ENCODE results near the gene MRPL2. TPM values are rescaled to one million over a fixed set of nuclear protein-coding genes. Genes with fewer than 3 reads are reported as not detected.

MRPL2 gene
- total RNA-seq, 4 donors from 2014 or later, result 17.3 to 35.4 (median 21.2) TPM

- WGBS, 2 donors (ENCODE audit: low coverage in 1 of 2), result 30 to 32% methylated on average over 9 of the region's 9 CpGs
- H3K4me3 ChIP-seq, result peak overlapping the region; percentile 40 to 46
These were observed 34.4 kb upstream of the MRPL2 start for GRCh38 chr6:43093436-43094289.

GRCh38 chr6:43092635-43093034, 33.4 kb upstream of the MRPL2 start:
- peaks cover 0 to 22% (median 0%) of the 10 kb centered on the region in 3 donors for H3K4me1 ChIP-seq
- H3K36me3 ChIP-seq, result no peaks in the 10 kb centered on the region
- no peak for TF ChIP-seq EP300 (IDR thresholded peaks at IDR 0.05)
- no peak for TF ChIP-seq CTCF (IDR thresholded peaks at IDR 0.05)
- TF ChIP-seq POLR2A (IDR thresholded peaks at IDR 0.05), result no peak
- TF ChIP-seq POLR2AphosphoS5 (IDR thresholded peaks at IDR 0.05), result no peak
- no peak overlapping the region for H3K27ac ChIP-seq
- H3K27me3 ChIP-seq, result no peaks in the 10 kb centered on the region
- ATAC-seq, result no peak
- no peaks in the 10 kb centered on the region for H3K9me3 ChIP-seq
- H3K4me3 ChIP-seq, result no peak overlapping the region

More at GRCh38 chr6:43093436-43094289, 34.4 kb upstream of the MRPL2 start:
- TF ChIP-seq POLR2A (IDR thresholded peaks at IDR 0.05) (no peak), CTCF (IDR thresholded peaks at IDR 0.05) (peak in 1 of 4 experiments; percentile 14), EP300 (IDR thresholded peaks at IDR 0.05) (no peak), POLR2AphosphoS5 (IDR thresholded peaks at IDR 0.05) (no peak)
- H3K4me1 ChIP-seq, result peaks cover 0 to 22% (median 0%) of the 10 kb centered on the region in 3 donors
- H3K27me3 ChIP-seq, result peaks cover 8% of the 10 kb centered on the region
- peak; percentile 92 for ATAC-seq
- H3K36me3 ChIP-seq, result no peaks in the 10 kb centered on the region
- no peaks in the 10 kb centered on the region for H3K9me3 ChIP-seq
- H3K27ac ChIP-seq, result peak overlapping the region; percentile 20 to 75 (median 70)

GRCh38 chr6:43091436-43091991, 32.3 kb upstream of the MRPL2 start:
- Histone ChIP-seq H3K27me3 (no peaks in the 10 kb centered on the region), H3K4me1 (peaks cover 0 to 19% (median 0%) of the 10 kb centered on the region in 3 donors), H3K27ac (no peak overlapping the region), H3K36me3 (no peaks in the 10 kb centered on the region), H3K9me3 (no peaks in the 10 kb centered on the region), H3K4me3 (no peak overlapping the region)
- TF ChIP-seq EP300 (IDR thresholded peaks at IDR 0.05) (no peak), POLR2AphosphoS5 (IDR thresholded peaks at IDR 0.05) (no peak)
- 85 to 87% methylated on average over 10 of the region's 10 CpGs for WGBS, 2 donors (ENCODE audit: low coverage in 1 of 2)
- ATAC-seq, result no peak

GRCh38 chr6:43091020-43091419, 31.8 kb upstream of the MRPL2 start:
- Histone ChIP-seq H3K4me3 (no peak overlapping the region), H3K4me1 (peaks cover 0 to 19% (median 0%) of the 10 kb centered on the region in 3 donors), H3K27ac (no peak overlapping the region), H3K9me3 (no peaks in the 10 kb centered on the region), H3K36me3 (no peaks in the 10 kb centered on the region), H3K27me3 (no peaks in the 10 kb centered on the region)
- 76 to 83% methylated on average over 3 to 5 of the region's 5 CpGs for WGBS, 2 donors (ENCODE audit: low coverage in 1 of 2)
- ATAC-seq, result no peak
- no peak for TF ChIP-seq POLR2A (IDR thresholded peaks at IDR 0.05)
- TF ChIP-seq CTCF (IDR thresholded peaks at IDR 0.05), result no peak
- TF ChIP-seq POLR2AphosphoS5 (IDR thresholded peaks at IDR 0.05), result no peak
- TF ChIP-seq EP300 (IDR thresholded peaks at IDR 0.05), result no peak

- TF ChIP-seq CTCF (IDR thresholded peaks at IDR 0.05), result no peak
- ATAC-seq, result no peak
- Histone ChIP-seq H3K4me3 (no peak overlapping the region), H3K27ac (no peak overlapping the region), H3K4me1 (peaks cover 0 to 19% (median 0%) of the 10 kb centered on the region in 3 donors), H3K9me3 (no peaks in the 10 kb centered on the region), H3K27me3 (no peaks in the 10 kb centered on the region), H3K36me3 (no peaks in the 10 kb centered on the region)
- 58 to 80% methylated on average over 1 to 2 of the region's 2 CpGs for WGBS, 2 donors (ENCODE audit: low coverage in 1 of 2)
These were observed 31.3 kb upstream of the MRPL2 start for GRCh38 chr6:43090559-43090956.
